ENCODE data around the gene ADORA2A.

The ADORA2A gene

GRCh38 chr22:24386937-24387471, 40.4 kb upstream of the ADORA2A start:
- Histone ChIP-seq H3F3A (ENCODE audit: insufficient read depth) (no peaks in the 10 kb centered on the region), H3K27me3 (ENCODE audit: low read length) (no peaks in the 10 kb centered on the region), H3K9me2 (replicated peaks; ENCODE audit: insufficient read depth, low read length) (no peaks in the 10 kb centered on the region), H3K4me3 (ENCODE audit: insufficient read depth, low read length, poor library complexity, severe bottlenecking) (no peak overlapping the region), H2AFZ (ENCODE audit: low read depth, low read length, severe bottlenecking) (no peak overlapping the region), H4K20me1 (ENCODE audit: low read depth, low read length) (no peaks in the 10 kb centered on the region), H3K9ac (ENCODE audit: low read length) (no peak overlapping the region), H3K4me2 (ENCODE audit: low read depth, low read length, poor library complexity, severe bottlenecking) (no peak overlapping the region), H3K9me3 (ENCODE audit: insufficient read depth, low read length) (no peaks in the 10 kb centered on the region), H3K79me2 (ENCODE audit: insufficient read depth, low read length) (no peaks in the 10 kb centered on the region), H3K36me3 (ENCODE audit: low read length) (0 out of 2 replicates have a peak, but pooled peaks cover 2% of the 10 kb centered on the region), H3K27ac (ENCODE audit: low read depth, low read length) (no peak overlapping the region)
- TF ChIP-seq CTCF (IDR thresholded peaks at IDR 0.05; ENCODE audit: insufficient read depth, low read length, poor library complexity, severe bottlenecking) (no peak), EZH2phosphoT487 (conservative IDR thresholded peaks at IDR 0.05; ENCODE audit: low read length) (no peak)

- H3K9ac ChIP-seq (ENCODE audit: low read length), result no peak overlapping the region
- no peak overlapping the region for H3K4me2 ChIP-seq (ENCODE audit: low read depth, low read length, poor library complexity, severe bottlenecking)
- no peaks in the 10 kb centered on the region for H3K79me2 ChIP-seq (ENCODE audit: insufficient read depth, low read length)
- no peaks in the 10 kb centered on the region for H3F3A ChIP-seq (ENCODE audit: insufficient read depth)
- H3K4me3 ChIP-seq (ENCODE audit: insufficient read depth, low read length, poor library complexity, severe bottlenecking), result no peak overlapping the region
- H4K20me1 ChIP-seq (ENCODE audit: low read depth, low read length), result no peaks in the 10 kb centered on the region
- H3K9me3 ChIP-seq (ENCODE audit: insufficient read depth, low read length), result no peaks in the 10 kb centered on the region
- no peaks in the 10 kb centered on the region for H3K9me2 ChIP-seq (replicated peaks; ENCODE audit: insufficient read depth, low read length)
- TF ChIP-seq CTCF (IDR thresholded peaks at IDR 0.05; ENCODE audit: insufficient read depth, low read length, poor library complexity, severe bottlenecking) (no peak), EZH2phosphoT487 (conservative IDR thresholded peaks at IDR 0.05; ENCODE audit: low read length) (no peak)
- H3K36me3 ChIP-seq (ENCODE audit: low read length), result 0 out of 2 replicates have a peak, but pooled peaks cover 2% of the 10 kb centered on the region
- H2AFZ ChIP-seq (ENCODE audit: low read depth, low read length, severe bottlenecking), result no peak overlapping the region
- no peak overlapping the region for H3K27ac ChIP-seq (ENCODE audit: low read depth, low read length)
- H3K27me3 ChIP-seq (ENCODE audit: low read length), result no peaks in the 10 kb centered on the region
Measured at GRCh38 chr22:24389680-24390079, 37.7 kb upstream of the ADORA2A start.

- Histone ChIP-seq H2AFZ (ENCODE audit: low read depth, low read length, severe bottlenecking) (no peak overlapping the region), H3K9ac (ENCODE audit: low read length) (no peak overlapping the region), H3K9me3 (ENCODE audit: insufficient read depth, low read length) (no peaks in the 10 kb centered on the region), H3K27me3 (ENCODE audit: low read length) (no peaks in the 10 kb centered on the region), H3K4me2 (ENCODE audit: low read depth, low read length, poor library complexity, severe bottlenecking) (no peak overlapping the region), H3K27ac (ENCODE audit: low read depth, low read length) (no peak overlapping the region), H3K79me2 (ENCODE audit: insufficient read depth, low read length) (no peaks in the 10 kb centered on the region), H3F3A (ENCODE audit: insufficient read depth) (no peaks in the 10 kb centered on the region), H4K20me1 (ENCODE audit: low read depth, low read length) (no peaks in the 10 kb centered on the region), H3K4me3 (ENCODE audit: insufficient read depth, low read length, poor library complexity, severe bottlenecking) (no peak overlapping the region), H3K36me3 (ENCODE audit: low read length) (0 out of 2 replicates have a peak, but pooled peaks cover 2% of the 10 kb centered on the region), H3K9me2 (replicated peaks; ENCODE audit: insufficient read depth, low read length) (no peaks in the 10 kb centered on the region)
- TF ChIP-seq CTCF (IDR thresholded peaks at IDR 0.05; ENCODE audit: insufficient read depth, low read length, poor library complexity, severe bottlenecking) (no peak), EZH2phosphoT487 (conservative IDR thresholded peaks at IDR 0.05; ENCODE audit: low read length) (no peak)
Measured at GRCh38 chr22:24390156-24390555, 37.2 kb upstream of the ADORA2A start.
